Esophagus muscularis mucosa (tissue), 4 donors: ENCODE results near the gene TRDMT1.

Experiments
- CTCF ChIP-seq, 3 experiments: fragments of 200-600 bp in 2 of 3; fragments of 450-650 bp in 1 of 3; sonication (generic) in 2 of 3; IDR thresholded peaks; one replicate each; pipeline ENCODE4 v1.5.1; 2017 to 2019; ENCODE audit warnings: antibody characterized with exemption in 3 of 3, mild to moderate bottlenecking in 2 of 3, moderate library complexity in 1 of 3
- EP300 ChIP-seq: sonication (generic); formaldehyde crosslinking; IDR thresholded peaks from one replicate; pipeline ENCODE4 v1.6.1; 2017; ENCODE audit warnings: antibody characterized with exemption
- POLR2AphosphoS5 ChIP-seq, 2 donors: sonication (generic); formaldehyde crosslinking; IDR thresholded peaks; one replicate each; pipeline ENCODE4 v1.6.1; 2017; ENCODE audit warnings: antibody characterized with exemption in 2 of 2

- no peak for TF ChIP-seq CTCF (IDR thresholded peaks at IDR 0.05)
- no peak for TF ChIP-seq POLR2AphosphoS5 (IDR thresholded peaks at IDR 0.05)
- TF ChIP-seq EP300, result no peak
Observed at GRCh38 chr10:17174626-17175025, 26.8 kb downstream of the TRDMT1 start.
